Activated gamma-delta T cell treated with anti-CD3 and anti-CD28 coated beads, Interleukin-2, amount 50 U/mL, for 16 hours (primary cell): Measurements from ENCODE around the gene IL17RC.

ENCODE experiments used
- DNase-seq: peaks from one replicate; pipeline ENCODE4 v3.0.0-alpha.2; 2020; ENCODE audit warnings: low read depth

Gene IL17RC

DNA sequence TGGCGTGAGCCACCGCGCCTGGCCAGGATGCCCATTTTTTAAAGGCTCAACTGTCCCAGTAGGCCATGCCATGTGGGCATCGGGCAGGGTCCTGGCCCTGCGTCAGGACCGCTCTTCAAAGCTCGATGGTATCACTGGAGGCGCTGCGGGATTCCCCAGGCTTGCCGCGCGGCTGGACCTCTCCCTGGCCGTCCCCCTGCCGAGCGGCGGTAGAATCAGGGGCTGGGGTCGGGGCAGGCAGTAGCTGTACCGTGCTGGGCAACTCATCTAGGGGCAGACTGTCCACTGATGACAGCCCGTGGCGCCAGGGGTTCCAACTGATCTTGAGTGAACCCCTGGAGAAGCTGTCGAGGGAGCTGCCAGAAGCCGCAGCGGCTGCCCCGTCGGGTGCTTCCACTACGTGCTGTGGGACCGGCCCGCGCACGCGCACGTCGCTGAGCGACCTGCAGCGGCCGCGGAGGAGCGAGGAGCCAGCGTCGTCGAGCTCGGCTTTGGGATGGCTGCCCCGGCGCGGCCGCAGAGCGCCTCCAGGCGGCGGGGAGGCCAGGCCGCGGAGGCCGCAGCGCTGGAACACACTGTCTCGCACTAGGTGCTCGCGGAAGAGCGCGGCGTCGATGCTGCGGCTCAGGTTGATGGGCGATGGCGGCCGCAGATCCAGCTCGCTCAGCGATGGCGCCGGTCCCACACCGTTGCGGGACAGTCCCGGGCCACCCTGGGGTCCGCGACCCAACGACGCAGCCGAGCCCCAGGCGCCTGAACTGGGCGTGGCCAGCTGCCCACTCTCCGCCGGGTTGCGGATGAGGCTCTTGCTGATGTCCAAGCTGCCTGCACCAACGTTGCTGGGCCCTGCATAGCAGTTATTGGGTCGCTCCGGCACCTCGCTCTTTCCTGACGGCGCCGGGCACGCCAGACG lies 29.5 kb downstream of the IL17RC start:
- DNase-seq = peak; percentile 74

DNA sequence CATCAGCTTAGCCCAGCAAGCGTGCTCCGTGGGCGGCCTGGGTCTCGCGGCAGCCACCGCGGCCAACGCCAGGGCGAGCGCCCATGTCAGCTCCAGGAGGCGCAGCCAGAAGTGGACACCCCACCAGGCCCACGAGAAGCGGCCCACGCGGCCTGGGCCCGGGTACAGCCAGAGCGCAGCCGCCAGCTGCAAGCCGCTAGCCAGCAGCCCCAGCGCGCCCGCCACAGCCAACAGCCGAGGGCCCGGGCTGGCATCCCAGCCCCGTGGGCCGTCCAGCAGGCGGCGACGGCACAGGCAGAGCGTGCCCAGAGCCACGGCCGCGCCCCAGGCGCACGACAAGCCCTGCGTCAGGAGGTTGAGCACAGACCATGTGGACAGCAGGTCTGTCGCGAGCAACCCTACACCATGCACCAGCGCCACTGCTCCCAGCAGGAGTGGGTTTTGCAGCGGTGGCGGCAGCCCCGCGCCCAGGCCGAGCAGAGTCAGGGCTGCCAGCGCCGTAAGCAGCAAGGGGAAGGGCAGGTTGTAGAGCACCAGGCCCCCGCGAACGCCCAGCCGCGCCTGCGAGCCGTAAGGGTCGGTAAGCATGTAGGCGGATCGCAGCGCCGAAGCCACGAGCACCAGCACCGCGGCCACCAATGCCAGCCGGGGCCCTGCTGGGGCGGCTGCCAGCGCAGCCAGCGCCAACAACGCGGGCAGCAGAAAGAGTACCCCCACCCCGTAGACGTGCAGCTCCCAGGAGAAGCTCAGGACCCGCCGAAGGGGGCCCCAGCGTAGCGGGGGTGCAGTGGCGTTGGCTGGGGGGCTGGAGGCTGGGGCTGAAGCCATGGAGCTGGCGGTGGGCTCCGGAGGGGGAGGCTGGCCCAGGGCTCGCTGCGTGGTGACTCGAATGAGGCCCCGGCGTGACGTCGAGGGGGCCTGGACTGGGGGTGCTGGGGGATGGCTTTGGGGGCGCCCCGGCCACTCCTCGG lies 30.4 kb downstream of the IL17RC start:
- no peak for DNase-seq

DNA sequence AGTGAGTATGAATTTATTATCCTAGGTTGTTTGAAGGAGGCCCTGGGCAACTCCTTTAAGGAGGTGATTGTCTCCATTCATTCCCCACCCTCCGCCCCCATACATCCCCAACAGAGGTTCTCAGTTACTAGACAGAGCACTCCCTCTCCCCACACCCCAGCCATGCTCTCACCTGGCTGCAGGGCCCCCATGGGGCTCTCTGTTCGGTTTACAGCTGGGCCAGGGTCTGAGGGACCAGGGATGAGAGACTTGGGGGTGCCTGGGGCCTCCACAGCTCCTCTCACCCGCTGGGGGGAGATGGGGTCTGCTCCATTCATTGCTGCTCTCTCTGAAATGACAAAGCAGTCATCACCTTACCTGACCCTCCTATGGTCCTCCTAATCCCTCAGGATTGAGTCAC lies 31.7 kb downstream of the IL17RC start:
- DNase-seq = no peak

DNA sequence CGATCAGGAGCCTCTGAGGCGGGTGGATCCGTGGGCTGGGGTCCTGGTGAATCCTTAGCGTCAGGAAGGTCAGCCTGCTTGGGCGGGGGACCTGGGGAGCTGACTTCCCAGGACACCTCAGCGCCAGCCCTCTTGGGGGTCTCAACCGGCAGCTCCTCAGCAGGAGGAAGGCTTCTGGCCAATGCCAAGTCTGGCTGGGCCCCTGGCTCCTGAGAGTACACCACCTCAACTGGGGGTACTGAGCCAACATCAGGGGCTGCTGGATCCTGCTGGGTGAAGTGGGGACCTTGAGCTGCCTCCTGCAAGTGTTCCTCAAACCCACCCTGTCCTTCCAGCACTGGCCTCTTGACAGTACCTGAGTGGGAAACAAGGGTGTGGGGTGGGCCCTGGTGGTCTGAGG lies 32.2 kb downstream of the IL17RC start:
- no peak for DNase-seq

DNA sequence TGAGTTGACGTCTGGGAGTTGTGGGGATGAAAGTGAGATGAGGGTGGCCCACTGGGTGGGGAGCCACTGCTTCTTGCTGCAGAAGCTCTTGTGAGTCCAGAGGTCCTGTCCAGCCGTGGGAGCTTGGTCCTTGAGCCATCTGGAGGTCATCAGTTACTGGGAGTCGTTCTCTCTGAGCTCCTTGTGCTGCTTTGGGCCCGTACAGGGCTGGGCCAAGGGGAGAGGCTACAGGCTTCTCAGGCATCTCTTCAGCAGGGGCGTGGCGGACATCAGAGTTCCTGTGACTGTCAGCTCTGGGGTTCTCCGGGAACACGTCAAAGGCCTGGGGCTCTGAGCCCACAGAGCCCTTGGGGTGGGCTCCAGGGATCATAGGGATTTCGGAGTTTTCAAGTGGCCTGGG lies 32.7 kb downstream of the IL17RC start:
- no peak for DNase-seq

DNA sequence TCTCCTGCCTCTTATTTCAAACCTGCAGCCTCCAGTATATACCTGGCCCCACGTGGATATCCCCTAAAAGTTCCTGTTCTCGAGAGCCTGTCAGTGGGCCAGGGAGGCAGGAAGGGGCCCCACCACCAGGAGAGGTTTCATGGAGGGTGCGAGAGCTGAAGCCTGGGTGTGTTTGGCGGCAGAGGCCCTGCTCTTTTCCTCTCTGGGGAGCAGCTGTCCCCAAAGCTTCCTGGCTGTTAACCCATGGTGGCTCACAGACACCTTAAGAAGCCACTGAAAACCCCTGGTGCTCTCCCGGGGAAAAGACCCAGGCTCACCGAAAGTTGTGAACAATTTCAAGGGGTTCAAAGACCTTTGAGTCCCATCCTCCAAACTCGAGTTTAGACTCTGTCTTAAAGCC lies 34.2 kb downstream of the IL17RC start:
- DNase-seq = no peak

DNA sequence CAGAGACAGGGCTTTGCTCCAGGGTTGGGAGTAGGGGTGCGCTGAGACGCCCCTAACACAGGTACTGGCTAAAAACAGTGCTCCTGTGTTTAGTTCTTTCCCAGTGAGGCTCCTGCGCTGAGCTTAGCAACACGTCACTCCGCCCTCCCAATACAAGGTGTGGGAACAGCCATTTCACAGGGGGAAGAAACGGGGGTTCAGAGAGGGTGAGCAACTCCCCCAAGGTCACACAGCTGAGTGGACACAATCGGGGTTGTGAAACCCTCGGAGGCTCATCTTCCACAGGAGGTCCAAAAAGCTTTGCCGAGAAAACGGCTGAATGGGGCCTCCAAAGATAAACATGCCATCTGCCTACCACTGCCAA lies 34.7 kb downstream of the IL17RC start:
- no peak for DNase-seq

DNA sequence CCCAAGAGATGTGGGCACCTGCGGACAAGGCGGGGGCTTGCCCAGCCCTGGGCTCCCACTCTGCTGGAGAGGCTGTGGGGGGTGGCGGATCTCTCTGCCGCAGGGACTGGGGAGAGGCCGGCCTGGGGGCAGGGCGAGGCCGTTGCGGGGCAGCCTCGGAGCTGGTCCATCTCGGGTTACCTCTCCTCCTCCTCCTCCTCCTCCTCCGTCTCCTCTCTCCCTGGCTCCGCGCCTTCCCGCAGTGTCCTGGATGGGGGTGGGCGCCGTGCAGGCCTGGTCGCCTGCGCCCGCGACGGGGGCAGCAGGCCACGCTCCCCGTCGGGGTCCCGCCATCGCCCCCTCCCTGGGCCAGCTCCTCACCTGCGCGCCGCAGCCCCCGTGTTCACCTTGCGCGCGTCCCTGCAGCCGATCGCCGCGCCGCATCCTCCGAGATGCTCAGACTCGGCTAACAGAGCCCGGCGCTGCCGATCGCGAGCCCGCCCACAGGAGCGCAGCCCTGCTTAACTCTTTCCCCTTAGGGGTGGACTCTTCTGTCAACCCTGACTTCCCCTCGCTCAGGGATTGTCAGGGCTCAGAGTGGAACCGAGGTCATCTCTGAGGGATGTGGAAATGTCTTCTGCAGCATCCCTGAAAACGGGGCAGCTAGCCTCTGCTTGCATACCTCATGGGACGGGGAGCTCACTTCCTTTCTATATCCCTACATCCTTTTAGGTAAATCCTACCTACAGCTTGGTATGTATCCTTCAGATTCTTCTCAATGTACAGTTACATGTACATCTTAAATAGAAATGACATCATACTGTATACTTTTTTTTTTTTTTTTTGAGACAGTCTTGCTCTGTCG lies 35.3 kb downstream of the IL17RC start, which contains the start of gene PRRT3:
Gene PRRT3 (minus strand): TSS at position 447 of the 844 bp plus-strand sequence. CDS start 2,293 bp downstream, outside the sequence.
- peak; percentile 27 for DNase-seq

DNA sequence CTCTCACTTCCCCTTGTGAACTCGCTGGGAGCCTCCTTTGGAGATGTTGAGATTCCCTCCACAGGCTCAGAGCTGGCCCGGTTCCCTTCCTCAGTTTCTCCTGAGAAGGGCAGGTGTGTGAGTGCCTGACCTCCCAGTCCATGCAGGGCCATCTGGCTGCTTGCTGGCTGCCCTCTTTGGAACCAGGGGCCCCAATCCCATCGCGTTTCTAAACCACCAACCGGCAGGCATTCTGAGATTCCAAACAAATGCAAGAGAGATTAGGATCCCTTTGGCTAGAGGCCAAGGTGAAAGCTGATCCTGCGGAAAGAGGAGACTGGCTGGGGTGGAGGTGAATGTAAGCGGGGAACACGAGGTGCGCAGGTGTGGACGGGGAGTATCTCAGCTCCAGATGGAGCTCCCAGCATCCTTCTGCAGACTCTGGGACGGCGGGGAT lies 38.2 kb downstream of the IL17RC start:
- DNase-seq = no peak

DNA sequence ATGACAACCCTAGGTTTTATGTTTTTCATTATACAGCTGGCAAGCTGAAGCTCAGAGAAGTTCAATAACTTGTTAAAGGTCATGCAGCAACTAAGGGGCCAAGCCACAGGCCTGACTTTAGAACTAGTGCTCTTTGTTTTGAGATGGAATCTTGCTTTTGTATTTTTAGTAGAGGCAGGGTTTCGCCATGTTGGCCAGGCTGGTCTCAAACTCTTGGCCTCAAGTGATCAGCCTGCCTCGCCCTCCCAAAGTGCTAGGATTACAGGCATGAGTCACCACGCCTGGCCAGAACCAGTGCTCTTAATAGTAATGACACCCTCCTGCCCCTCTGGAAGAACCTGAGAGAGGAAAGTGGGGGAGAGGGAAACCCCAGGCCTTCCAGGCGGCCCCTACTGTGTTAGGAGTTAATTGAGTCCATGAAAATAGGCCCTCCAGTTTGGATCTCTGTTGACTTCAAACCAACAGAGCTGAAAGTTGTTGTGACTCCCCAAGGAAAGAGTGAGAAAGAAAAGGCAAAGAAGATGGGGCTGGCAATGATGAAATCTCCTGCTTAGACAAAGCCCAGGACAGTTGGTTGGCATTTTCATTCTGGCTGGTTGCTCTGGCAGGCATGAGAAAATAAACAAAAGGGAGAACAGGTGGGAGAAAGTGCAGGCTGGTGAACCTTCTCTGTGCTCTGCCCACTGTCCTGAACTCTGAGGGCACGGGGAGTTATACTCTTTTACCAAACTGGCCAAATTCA lies 38.9 kb downstream of the IL17RC start:
- DNase-seq = no peak

DNA sequence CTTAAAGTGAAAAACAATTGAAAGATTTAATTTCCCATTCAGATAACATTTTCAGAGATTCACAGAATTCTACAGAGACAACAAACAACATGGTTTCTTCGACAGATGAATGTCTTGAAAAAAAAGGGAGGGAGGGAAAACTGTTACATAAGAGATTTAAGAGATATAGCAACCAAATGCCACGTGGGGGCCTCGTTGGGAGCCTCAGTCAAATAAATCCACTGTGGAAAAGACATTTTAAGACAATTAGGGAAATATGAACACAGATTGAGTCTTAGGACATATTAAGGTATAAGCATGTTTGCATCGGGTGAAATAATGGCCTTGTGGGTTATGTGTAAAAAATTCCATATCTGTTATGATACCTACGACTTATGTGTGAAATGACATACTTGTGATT lies 40.3 kb downstream of the IL17RC start:
- DNase-seq = no peak

DNA sequence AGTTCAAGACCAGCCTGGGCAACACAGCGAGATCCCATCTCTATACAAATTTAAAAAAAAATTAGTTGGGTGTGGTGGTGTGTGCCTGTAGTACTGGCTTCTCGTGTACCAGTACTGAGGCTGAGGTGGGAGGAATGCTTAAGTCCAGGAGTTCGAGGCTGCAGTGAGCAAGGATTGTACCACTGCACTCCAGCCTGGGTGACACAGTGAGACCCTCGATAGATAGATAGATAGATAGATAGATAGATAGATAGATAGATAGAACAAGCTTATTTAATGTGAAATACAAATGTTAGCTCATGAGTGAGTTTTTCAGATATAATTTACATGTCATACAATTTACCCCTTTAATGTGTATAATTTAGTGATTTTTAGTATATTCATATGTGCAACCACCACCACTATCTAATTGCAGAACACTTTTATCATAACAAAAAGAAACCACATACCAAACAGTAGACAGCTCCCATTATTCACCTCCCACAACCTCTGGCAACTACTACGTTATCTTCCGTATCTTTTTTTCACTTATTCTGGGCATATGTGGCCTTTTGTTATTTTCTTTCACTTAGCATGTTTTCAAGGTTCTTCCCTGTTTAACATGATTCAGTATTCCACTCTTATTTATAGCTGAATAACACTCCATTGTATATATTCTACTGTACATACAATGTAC lies 48.4 kb downstream of the IL17RC start:
- DNase-seq = no peak

DNA sequence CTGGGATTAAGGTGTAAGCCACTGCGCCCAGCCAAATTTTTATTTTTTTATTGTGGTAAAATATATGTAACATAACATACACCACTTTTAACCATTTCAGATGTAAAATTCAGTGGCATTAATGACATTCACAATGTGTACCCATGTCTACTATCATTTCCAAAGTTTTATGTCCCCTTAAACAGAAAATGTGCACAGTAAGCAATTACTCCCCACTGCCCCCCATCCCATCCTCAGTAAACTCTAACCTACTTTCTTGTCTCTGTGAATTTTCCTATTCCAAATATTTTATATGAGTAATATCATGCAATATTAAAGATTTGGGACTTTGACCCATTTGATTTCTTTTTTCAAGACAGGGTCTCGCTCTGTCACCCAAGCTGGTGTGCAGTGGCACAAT lies 49.9 kb downstream of the IL17RC start:
- no peak for DNase-seq

DNA sequence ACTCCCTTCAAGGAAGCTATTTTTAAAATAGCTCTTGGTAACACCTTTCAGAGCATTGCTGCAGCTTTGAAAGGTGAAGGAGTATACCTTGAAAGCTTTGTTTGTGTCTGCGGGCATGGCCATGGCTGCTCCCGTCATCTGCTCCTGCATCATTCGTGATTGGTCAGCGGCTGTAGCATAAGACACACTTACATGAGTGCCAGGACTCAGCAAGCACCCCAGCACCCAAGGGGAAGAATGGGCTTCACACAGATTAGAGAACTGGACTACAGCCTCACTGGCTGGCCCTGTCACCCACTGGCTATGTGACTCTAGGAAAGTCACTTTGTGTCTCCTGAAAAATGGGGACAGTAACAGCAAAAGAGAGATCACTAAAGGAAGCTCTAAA lies 52.7 kb downstream of the IL17RC start:
- DNase-seq = no peak

DNA sequence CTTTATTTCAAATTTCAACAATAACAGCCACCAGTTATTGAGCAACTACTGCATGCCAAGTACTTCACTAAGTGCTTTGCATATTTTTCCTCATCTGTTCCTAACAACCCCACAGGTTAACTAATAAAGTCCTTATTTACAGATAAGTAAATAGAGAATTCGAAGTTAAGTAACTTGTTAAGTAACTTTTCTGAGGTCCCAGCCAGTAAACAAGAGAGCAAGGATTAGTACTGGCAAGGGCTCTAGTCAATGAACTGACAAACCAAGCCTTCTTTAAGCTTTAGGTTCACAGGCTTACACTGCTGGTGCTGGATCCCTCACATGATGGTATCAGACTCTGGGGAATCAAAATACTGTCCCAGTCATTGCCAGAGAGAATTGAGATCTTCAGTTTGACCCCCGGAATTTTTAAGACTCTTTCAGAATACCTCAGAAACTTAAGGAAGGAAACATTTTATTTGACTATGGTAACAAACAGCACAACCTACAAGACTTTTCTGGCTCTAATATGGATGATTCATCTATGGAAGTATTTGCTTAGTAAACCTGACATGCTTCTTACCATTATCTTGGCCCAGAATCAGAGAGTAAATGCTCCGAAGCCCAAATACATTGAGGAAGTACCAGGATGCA lies 53.2 kb downstream of the IL17RC start:
- no peak for DNase-seq

DNA sequence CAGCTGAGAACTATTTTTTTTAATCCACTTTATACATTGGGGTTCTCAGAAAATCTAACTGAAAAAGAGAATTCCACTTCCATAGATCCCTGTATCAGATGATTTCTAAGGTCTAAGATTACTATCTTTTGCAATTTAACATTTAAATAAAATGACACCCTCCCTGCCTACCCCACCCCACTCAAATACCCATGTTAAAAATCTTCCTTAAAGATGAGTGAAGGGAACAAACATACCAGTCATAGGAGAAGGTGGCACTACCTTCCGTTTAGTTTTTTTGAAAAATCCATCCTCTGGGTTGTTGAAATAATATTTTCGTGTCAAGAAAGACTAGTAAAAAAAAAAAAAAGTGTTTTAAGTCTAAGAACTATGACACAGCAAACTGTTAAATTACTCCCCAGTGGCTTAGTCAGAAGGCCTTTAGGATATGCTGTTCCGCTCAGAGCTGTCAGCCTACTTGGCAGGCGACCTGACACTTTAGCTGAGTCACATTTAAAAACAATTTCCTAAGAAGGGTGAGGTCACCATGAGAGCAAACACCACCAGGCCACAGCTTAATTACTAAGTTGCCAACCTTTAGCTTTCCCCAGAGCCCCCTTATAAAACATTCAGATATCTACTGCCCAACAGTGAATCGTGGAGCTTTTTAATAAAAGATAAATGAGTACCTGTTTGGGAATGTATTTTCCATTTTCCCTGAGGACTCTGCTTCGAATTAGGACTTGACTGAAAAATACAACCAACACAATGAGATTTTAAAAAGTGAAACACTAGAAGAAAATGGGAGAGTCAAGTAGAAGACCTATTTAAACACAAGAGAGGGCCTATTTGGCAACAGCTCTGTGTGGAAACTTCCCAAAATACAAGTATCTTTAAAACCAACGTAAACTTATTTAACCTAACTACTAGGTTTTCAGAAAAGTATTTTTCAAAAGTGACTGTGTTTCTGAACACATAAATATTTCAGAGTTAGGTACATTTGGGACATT lies 60.1 kb downstream of the IL17RC start:
- no peak for DNase-seq

DNA sequence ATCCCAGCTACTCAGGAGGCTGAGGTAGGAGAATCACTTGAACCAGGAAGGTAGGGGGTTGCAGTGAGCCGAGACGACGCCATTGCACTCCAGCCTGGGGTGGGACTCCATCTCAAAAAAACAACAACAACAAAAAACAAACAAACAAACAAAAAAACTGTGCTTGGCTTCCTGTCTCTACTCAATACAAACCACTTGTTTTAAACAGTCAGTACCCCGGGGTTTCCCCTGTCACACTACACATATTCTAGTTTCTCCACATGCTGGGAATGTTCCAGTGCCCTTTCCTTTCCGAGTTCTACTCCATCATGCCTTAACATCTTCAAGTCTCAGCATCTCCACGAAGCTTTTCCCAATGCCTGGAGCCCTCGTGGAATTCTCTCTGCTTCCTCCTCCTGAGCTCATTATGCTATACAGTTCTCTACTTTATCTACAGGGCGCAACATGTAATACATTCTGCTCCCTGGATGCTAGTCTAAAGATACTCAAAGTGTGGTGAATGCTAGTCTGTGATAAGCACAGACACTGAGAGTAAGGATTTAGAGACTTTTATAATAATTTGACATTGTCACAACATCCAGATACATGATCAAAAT lies 61.9 kb downstream of the IL17RC start:
- no peak for DNase-seq

DNA sequence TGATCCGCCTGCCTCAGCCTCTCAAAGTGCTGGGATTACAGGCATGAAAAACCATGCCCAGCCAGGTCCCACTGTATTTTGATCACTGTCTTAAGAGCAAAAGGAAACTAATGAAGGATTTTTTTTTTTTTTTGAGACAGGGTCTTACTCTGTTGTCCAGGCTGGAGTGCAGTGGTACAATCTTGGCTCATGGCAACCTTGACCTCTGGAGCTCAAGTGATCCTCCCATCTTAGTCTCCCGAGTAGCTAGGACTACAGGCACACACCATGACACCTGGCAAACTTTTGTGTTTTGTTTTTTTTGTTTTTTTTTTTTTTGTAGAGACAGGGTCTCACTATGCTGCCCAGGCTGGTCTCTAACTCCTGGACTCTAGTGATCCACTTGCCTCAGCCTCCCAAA lies 63.4 kb downstream of the IL17RC start:
- DNase-seq = no peak
